Panc1 (cell line): Measurements from ENCODE around the gene BLTP2.

Source experiments
- CTCF ChIP-seq: fragments of 450-650 bp; IDR thresholded peaks from 2 replicates; pipeline ENCODE4 v1.5.1; 2017; ENCODE audit warnings: mild to moderate bottlenecking
- POLR2AphosphoS5 ChIP-seq: IDR thresholded peaks from 2 replicates; pipeline ENCODE4 v1.6.1; 2012; ENCODE audit warnings: mild to moderate bottlenecking, low read depth, low read length, moderate library complexity
- REST ChIP-seq, 2 experiments: IDR thresholded peaks; 2 replicates each; pipeline ENCODE4 v1.6.1; 2011 to 2012; ENCODE audit warnings: low read depth in 2 of 2, control low read depth in 1 of 2, low read length in 1 of 2, mild to moderate bottlenecking in 1 of 2, moderate library complexity in 1 of 2; ENCODE audit not compliant: insufficient read depth in 1 of 2
- SIN3A ChIP-seq: IDR thresholded peaks from 2 replicates; pipeline ENCODE4 v1.6.1; 2012; ENCODE audit warnings: low read depth, mild to moderate bottlenecking, low read length, moderate library complexity, borderline replicate concordance; ENCODE audit not compliant: insufficient read depth

- TF ChIP-seq CTCF (no peak), REST (IDR thresholded peaks at IDR 0.05; ENCODE audit: insufficient read depth in 1 of 2, low read depth in 2 of 2, low read length in 1 of 2) (no peak), POLR2AphosphoS5 (no peak), SIN3A (no peak)
Observed at GRCh38 chr17:28663723-28664122, 18.8 kb upstream of the BLTP2 start.
